ENCODE results near the gene GRB10.

Gene GRB10

DNA sequence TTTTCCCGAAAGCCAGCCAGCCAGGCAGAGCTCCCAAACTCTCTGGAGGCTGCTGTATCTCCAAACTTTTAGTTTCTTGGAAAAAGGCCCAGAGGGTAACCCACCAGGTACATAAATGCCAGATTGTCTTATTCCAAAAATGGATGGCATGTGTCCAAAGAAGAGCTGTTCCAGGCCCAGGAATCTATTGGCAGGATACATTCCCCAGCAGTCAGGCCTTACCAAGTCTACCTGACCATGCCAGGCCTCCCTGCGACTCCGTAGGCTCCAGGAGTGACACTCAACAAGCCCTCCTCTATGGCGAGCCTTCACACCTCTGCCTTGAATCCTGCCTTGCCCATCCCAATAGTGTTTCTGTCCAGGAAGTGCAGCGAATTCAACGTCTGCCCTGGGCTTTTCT lies 95.6 kb downstream of the GRB10 start:
- in situ Hi-C loops (cut with HindIII; ENCODE audit: low pct_ligation_motif_present, low pct_unique_long_range_greater_than_20kb, low sequenced_read_pairs) = no loop called here
- no peak for DNase-seq

GRCh38 chr7:50685135-50686065 lies 97.3 kb downstream of the GRB10 start:
- DNase-seq = no peak
- in situ Hi-C loops (cut with HindIII; ENCODE audit: low pct_ligation_motif_present, low pct_unique_long_range_greater_than_20kb, low sequenced_read_pairs) = no loop called here

DNA sequence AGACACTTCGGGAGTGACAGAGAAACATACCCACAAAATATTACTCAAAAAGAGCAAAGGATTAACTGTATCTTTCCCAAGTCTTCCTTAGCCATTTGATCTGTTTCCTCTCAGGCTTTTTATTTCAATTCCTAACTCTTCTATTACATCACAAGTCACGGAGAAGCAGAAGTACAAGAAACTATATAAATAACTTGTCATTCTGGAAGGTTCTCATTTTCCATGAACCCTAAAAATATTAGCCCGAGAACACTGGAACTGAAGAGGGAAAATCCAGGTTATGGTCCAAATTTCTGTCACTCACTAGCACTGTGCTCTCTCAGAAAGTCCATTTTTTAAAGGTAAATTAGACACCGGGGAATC lies 98.0 kb downstream of the GRB10 start:
- DNase-seq = no peak
- in situ Hi-C loops (cut with HindIII; ENCODE audit: low pct_ligation_motif_present, low pct_unique_long_range_greater_than_20kb, low sequenced_read_pairs) = no loop called here

GRCh38 chr7:50684011-50684712 lies 98.5 kb downstream of the GRB10 start:
- DNase-seq = no peak
- in situ Hi-C loops (cut with HindIII; ENCODE audit: low pct_ligation_motif_present, low pct_unique_long_range_greater_than_20kb, low sequenced_read_pairs) = no loop called here

DNA sequence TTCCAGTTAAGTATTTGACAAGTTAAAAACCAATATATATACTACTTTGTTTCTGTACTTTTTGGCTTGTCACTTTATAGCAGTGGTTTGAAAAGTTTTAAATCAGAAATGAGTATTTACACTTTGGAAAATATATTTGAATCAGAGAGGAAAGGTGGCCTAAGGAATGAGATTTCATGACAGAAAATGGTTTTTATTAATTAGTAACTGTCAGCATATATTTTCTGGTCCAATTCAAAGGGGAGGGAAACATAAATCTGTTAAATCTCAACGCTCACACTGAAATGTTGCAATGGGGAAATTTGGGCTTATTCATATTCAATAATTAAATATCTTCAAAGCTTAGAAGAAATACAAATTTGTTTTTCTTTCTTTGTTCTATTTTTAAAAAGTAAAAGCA lies 100.1 kb downstream of the GRB10 start:
- in situ Hi-C loops (cut with HindIII; ENCODE audit: low pct_ligation_motif_present, low pct_unique_long_range_greater_than_20kb, low sequenced_read_pairs) = no loop called here
- DNase-seq = no peak

DNA sequence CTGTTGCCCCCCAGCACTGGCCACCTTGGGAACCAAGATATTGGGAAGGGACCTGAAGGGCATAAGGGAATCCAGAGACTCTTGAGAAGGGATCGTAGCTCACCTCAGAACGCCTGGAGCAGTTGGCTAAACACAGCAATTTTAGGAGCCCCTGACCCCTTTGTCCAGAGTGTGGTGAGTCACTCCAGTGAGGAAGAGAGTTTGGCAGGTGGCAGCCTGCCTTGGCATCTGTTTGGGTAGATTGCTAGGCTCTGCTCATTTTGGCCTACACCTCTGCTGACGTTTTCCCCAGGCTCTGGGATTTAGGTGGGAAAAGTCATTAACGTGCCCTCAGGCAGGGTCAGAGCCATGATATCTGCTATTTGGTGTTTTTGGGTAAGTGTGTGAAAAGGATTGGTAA lies 100.6 kb downstream of the GRB10 start:
- no peak for DNase-seq
- in situ Hi-C loops (cut with HindIII; ENCODE audit: low pct_ligation_motif_present, low pct_unique_long_range_greater_than_20kb, low sequenced_read_pairs) = no loop called here

- DNase-seq = no peak
- in situ Hi-C loops (cut with HindIII; ENCODE audit: low pct_ligation_motif_present, low pct_unique_long_range_greater_than_20kb, low sequenced_read_pairs) = no loop called here
Observed at GRCh38 chr7:50681432-50682045, 101.2 kb downstream of the GRB10 start.

- in situ Hi-C loops (cut with HindIII; ENCODE audit: low pct_ligation_motif_present, low pct_unique_long_range_greater_than_20kb, low sequenced_read_pairs) = no loop called here
- peak; percentile 64 for DNase-seq
Observed at GRCh38 chr7:50679218-50680007, 103.3 kb downstream of the GRB10 start.

- DNase-seq = no peak
- in situ Hi-C loops (cut with HindIII; ENCODE audit: low pct_ligation_motif_present, low pct_unique_long_range_greater_than_20kb, low sequenced_read_pairs) = no loop called here
Observed at GRCh38 chr7:50678586-50678985, 104.1 kb downstream of the GRB10 start.

GRCh38 chr7:50677638-50677996 lies 105.1 kb downstream of the GRB10 start:
- in situ Hi-C loops (cut with HindIII; ENCODE audit: low pct_ligation_motif_present, low pct_unique_long_range_greater_than_20kb, low sequenced_read_pairs) = no loop called here
- no peak for DNase-seq

DNA sequence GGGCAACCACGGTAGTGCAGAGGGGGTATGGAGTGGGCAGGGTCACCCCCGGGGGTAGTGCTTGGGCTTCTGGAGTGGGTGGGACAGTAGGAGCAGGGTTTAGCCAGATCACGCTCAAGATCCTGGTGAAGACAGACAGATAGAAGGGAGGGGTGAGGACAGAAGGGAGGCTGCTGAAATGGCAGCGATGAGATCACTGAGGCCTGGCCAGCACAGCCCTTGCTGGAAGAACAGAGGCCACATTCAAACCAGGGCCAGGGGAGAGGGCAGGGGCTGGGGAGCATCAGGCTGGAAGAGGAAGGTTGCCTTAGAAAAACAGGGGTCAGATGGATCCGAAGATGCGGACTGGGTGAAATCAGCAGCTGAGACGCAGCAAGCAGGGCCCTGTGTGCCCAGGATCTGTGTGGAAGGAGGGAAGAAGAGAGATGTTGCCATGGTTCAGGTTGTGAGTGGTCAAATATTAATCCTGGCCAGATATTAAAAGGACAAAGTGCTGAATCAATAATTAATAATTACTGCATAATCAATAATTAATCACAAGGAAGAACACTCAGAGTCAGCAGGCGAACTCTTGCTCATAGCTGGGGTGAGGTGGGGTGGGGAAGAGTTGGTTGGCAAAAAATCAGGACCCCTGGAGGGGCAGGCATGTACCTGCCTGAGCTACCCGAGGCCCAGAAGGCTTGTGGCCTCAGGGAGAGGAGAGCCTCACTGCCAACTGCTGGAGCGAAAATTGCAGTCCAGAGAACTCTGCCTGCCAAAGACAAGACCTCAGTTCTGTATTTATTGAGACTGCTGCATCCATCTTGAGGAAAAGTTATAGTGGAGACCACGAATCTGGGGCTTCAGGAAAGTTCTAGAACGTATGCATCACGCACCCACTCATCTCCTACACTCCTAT lies 105.7 kb downstream of the GRB10 start:
- DNase-seq = no peak
- in situ Hi-C loops (cut with HindIII; ENCODE audit: low pct_ligation_motif_present, low pct_unique_long_range_greater_than_20kb, low sequenced_read_pairs) = no loop called here

- in situ Hi-C loops (cut with HindIII; ENCODE audit: low pct_ligation_motif_present, low pct_unique_long_range_greater_than_20kb, low sequenced_read_pairs) = no loop called here
- DNase-seq = no peak
Observed at GRCh38 chr7:50676079-50676478, 106.6 kb downstream of the GRB10 start.

GRCh38 chr7:50674896-50675835 lies 107.5 kb downstream of the GRB10 start:
- in situ Hi-C loops (cut with HindIII; ENCODE audit: low pct_ligation_motif_present, low pct_unique_long_range_greater_than_20kb, low sequenced_read_pairs) = no loop called here
- no peak for DNase-seq

DNA sequence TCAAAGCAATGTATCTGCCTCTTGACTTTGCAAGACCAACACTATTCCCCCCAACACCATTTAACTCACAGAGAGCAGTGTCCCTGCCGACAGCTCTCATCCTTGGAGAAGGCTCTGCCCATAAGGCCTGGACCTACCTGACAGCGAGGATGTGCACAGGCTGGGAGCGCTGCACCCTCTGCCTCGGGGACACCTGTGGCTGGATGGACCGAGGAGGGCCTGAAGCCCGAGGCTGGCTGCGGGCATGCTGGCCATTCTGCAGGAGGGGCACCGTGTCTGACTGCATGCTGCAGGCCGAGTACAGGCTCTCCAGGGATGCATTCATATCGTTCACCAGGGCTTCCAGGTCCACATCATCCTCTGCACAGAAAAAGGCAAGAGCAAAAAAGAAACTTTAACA lies 108.4 kb downstream of the GRB10 start:
- in situ Hi-C loops (cut with HindIII; ENCODE audit: low pct_ligation_motif_present, low pct_unique_long_range_greater_than_20kb, low sequenced_read_pairs) = no loop called here
- DNase-seq = no peak

DNA sequence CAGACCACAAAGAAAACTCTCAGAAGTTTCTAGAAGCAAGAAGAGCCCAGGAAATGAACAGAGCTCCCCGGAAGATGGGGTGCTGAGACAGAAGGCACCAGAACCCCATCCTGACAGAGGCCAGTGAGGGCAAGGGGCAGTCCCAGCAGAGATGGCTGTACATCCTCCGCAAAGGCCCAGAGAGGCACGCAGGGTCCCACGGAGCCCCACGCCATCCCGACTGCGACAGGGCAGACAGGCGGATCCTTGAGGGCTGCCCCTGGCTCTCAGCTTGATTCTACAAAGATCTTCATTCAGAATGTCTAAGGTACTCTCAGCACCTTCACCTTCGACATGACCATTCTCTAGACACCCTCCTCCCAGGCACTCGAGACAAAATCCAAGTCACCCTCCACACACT lies 109.6 kb downstream of the GRB10 start:
- in situ Hi-C loops (cut with HindIII; ENCODE audit: low pct_ligation_motif_present, low pct_unique_long_range_greater_than_20kb, low sequenced_read_pairs) = no loop called here
- DNase-seq = no peak

GRCh38 chr7:50672045-50672444 lies 110.7 kb downstream of the GRB10 start:
- in situ Hi-C loops (cut with HindIII; ENCODE audit: low pct_ligation_motif_present, low pct_unique_long_range_greater_than_20kb, low sequenced_read_pairs) = no loop called here
- no peak for DNase-seq

- in situ Hi-C loops (cut with HindIII; ENCODE audit: low pct_ligation_motif_present, low pct_unique_long_range_greater_than_20kb, low sequenced_read_pairs) = no loop called here
- DNase-seq = no peak
Observed at GRCh38 chr7:50671386-50671785, 111.3 kb downstream of the GRB10 start.

Data from ACHN (cell line).